Activated CD8-positive, alpha-beta T cell treated with anti-CD3 and anti-CD28 coated beads, Interleukin-2, amount 10 ng/mL, durations not matched to agents 7 days and 5 days (primary cell): ENCODE measurements around the gene RECQL5. TPM values are rescaled to one million over a fixed set of nuclear protein-coding genes. Genes with fewer than 3 reads are reported as not detected.
"Not testable (repeated sequence)": the region's sequence is repeated elsewhere in the genome, so short reads cannot be mapped to it uniquely, and the experiment has no call there.

Experiments
- ATAC-seq: fragments of 150-1000 bp; cut with Tn5 transposase; one replicate; pipeline ENCODE4 v1.10.0; 2021; ENCODE audit warnings: moderate library complexity
- CTCF ChIA-PET: fragments of 350-600 bp; sonication (Branson Sonifier 250); formaldehyde crosslinking; loops from one replicate; lab custom pipeline; 2021; ENCODE audit warnings: antibody characterized with exemption; lab: Charles Lee
- POLR2A ChIA-PET: fragments of 350-600 bp; sonication (Branson Sonifier 250); formaldehyde crosslinking; loops from one replicate; lab custom pipeline; 2021; ENCODE audit warnings: antibody characterized with exemption; lab: Charles Lee
- DNase-seq: peaks from one replicate; pipeline ENCODE4 v3.0.0-alpha.2; 2020
- H3K27ac Mint-ChIP-seq: one replicate; pipeline ENCODE4 v1.8.0; 2021; ENCODE audit warnings: mild to moderate bottlenecking, mixed read lengths
- H3K27me3 Mint-ChIP-seq: one replicate; pipeline ENCODE4 v1.8.0; 2021; ENCODE audit warnings: low read depth, mixed read lengths
- H3K36me3 Mint-ChIP-seq: one replicate; pipeline ENCODE4 v1.8.0; 2021; ENCODE audit warnings: low read depth, mixed read lengths
- H3K4me1 Mint-ChIP-seq: one replicate; pipeline ENCODE4 v1.8.0; 2021; ENCODE audit warnings: low read depth, mixed read lengths
- H3K4me3 Mint-ChIP-seq: one replicate; pipeline ENCODE4 v1.8.0; 2021; ENCODE audit warnings: mild to moderate bottlenecking, mixed read lengths
- H3K9me3 Mint-ChIP-seq: one replicate; pipeline ENCODE4 v1.8.0; 2022; ENCODE audit warnings: mixed read lengths; ENCODE audit not compliant: insufficient read depth
- total RNA-seq, 2 experiments: library from RNA; stranded (reverse); gene quantifications; one replicate each; pipeline ENCODE4 v1.2.3, GENCODE V29; 2021

Gene RECQL5
- total RNA-seq, 2 experiments from 2014 or later: 37.6 to 43.9 TPM

- CTCF ChIA-PET: interaction anchor here (0.9 to 6.3 kb wide), 4 partner anchors 12 to 150 kb away, joined by 3 to 56 read pairs (median 12); partner anchors contain the start of gene SMIM5
Measured at GRCh38 chr17:75603123-75603522, 63.8 kb downstream of the RECQL5 start.

GRCh38 chr17:75602644-75603043, 64.3 kb downstream of the RECQL5 start:
- ATAC-seq (no peak), DNase-seq (no peak)
- Mint-ChIP-seq H3K27ac (no peak overlapping the region), H3K27me3 (no peaks in the 10 kb centered on the region), H3K4me3 (no peak overlapping the region), H3K4me1 (peaks cover 7% of the 10 kb centered on the region), H3K9me3 (no peaks in the 10 kb centered on the region), H3K36me3 (no peaks in the 10 kb centered on the region)
- ChIA-PET CTCF (interaction anchor here (1.6 to 6.3 kb wide), 6 partner anchors 10 to 147 kb away, joined by 9 to 56 read pairs (median 16); partner anchors contain the start of gene SMIM5), POLR2A (interaction anchor here (0.9 kb wide), 1 partner anchor 65 kb away, joined by 3 read pairs; no protein-coding TSS in a partner anchor)

More at GRCh38 chr17:75603123-75603522, 63.8 kb downstream of the RECQL5 start:
- Mint-ChIP-seq H3K27me3 (no peaks in the 10 kb centered on the region), H3K27ac (no peak overlapping the region), H3K4me1 (peaks cover 7% of the 10 kb centered on the region), H3K9me3 (no peaks in the 10 kb centered on the region), H3K4me3 (no peak overlapping the region), H3K36me3 (no peaks in the 10 kb centered on the region)
- POLR2A ChIA-PET: interaction anchor here (0.9 kb wide), 1 partner anchor 65 kb away, joined by 3 read pairs; no protein-coding TSS in a partner anchor
- ATAC-seq (no peak), DNase-seq (no peak)

GRCh38 chr17:75601057-75601987, 65.6 kb downstream of the RECQL5 start:
- ATAC-seq: peak; percentile 86
- H3K36me3 Mint-ChIP-seq: no peaks in the 10 kb centered on the region
- H3K27ac Mint-ChIP-seq: no peak overlapping the region
- ChIA-PET POLR2A (interaction anchor here (1.0 kb wide), 1 partner anchor 154 kb away, joined by 3 read pairs; no protein-coding TSS in a partner anchor), CTCF (interaction anchor here (0.6 to 6.3 kb wide), 30 partner anchors 8 to 312 kb away, joined by 3 to 56 read pairs (median 4); partner anchors contain the start of genes RECQL5, SLC25A19, SMIM5 and TSEN54)
- peak; percentile 78 for DNase-seq
- no peaks in the 10 kb centered on the region for H3K9me3 Mint-ChIP-seq
- peaks cover 5% of the 10 kb centered on the region for H3K4me1 Mint-ChIP-seq
- no peaks in the 10 kb centered on the region for H3K27me3 Mint-ChIP-seq
- H3K4me3 Mint-ChIP-seq: no peak overlapping the region

GRCh38 chr17:75596320-75597087, 70.5 kb downstream of the RECQL5 start:
- DNase-seq (no peak), ATAC-seq (no peak)
- Mint-ChIP-seq H3K27ac (no peak overlapping the region), H3K36me3 (no peaks in the 10 kb centered on the region), H3K4me3 (no peak overlapping the region), H3K27me3 (no peaks in the 10 kb centered on the region), H3K4me1 (peaks cover 2% of the 10 kb centered on the region), H3K9me3 (no peaks in the 10 kb centered on the region)
- CTCF ChIA-PET: interaction anchor here (1.1 kb wide), 1 partner anchor 36 kb away, joined by 4 read pairs; the partner anchor contains the start of gene SMIM5
- POLR2A ChIA-PET: no interaction called here

- peaks cover 6% of the 10 kb centered on the region for H3K4me1 Mint-ChIP-seq
- H3K4me3 Mint-ChIP-seq: no peak overlapping the region
- POLR2A ChIA-PET: no interaction called here
- H3K27me3 Mint-ChIP-seq: no peaks in the 10 kb centered on the region
- no peaks in the 10 kb centered on the region for H3K36me3 Mint-ChIP-seq
- no peaks in the 10 kb centered on the region for H3K9me3 Mint-ChIP-seq
- DNase-seq (no peak), ATAC-seq (no peak)
- no peak overlapping the region for H3K27ac Mint-ChIP-seq
- CTCF ChIA-PET: no interaction called here
Measured at GRCh38 chr17:75595920-75596313, 71.0 kb downstream of the RECQL5 start.

GRCh38 chr17:75595284-75595919, 71.6 kb downstream of the RECQL5 start:
- ChIA-PET CTCF (no interaction called here), POLR2A (no interaction called here)
- ATAC-seq: no peak
- H3K36me3 Mint-ChIP-seq: no peaks in the 10 kb centered on the region
- no peak for DNase-seq
- H3K4me3 Mint-ChIP-seq: no peak overlapping the region
- H3K9me3 Mint-ChIP-seq: no peaks in the 10 kb centered on the region
- H3K4me1 Mint-ChIP-seq: peaks cover 11% of the 10 kb centered on the region
- no peaks in the 10 kb centered on the region for H3K27me3 Mint-ChIP-seq
- H3K27ac Mint-ChIP-seq: no peak overlapping the region

GRCh38 chr17:75594499-75595283, 72.3 kb downstream of the RECQL5 start:
- POLR2A ChIA-PET: no interaction called here
- Mint-ChIP-seq H3K27me3 (no peaks in the 10 kb centered on the region), H3K9me3 (no peaks in the 10 kb centered on the region), H3K4me1 (peaks cover 13% of the 10 kb centered on the region), H3K4me3 (no peak overlapping the region), H3K27ac (no peak overlapping the region), H3K36me3 (no peaks in the 10 kb centered on the region)
- no peak for DNase-seq
- CTCF ChIA-PET: no interaction called here
- ATAC-seq: no peak

GRCh38 chr17:75593430-75593829, 73.5 kb downstream of the RECQL5 start:
- not testable (repeated sequence) for H3K4me3 Mint-ChIP-seq, ATAC-seq, H3K27ac Mint-ChIP-seq, DNase-seq, H3K27me3 Mint-ChIP-seq, H3K36me3 Mint-ChIP-seq, H3K9me3 Mint-ChIP-seq
- H3K4me1 Mint-ChIP-seq: peaks cover 18% of the 10 kb centered on the region
- ChIA-PET CTCF (interaction anchor here (0.6 to 1.3 kb wide), 3 partner anchors 39 to 802 kb away, joined by 3 read pairs; partner anchors contain the start of gene SMIM5), POLR2A (interaction anchor here (0.8 kb wide), 1 partner anchor 12 kb away, joined by 5 read pairs; no protein-coding TSS in a partner anchor)

GRCh38 chr17:75592348-75593020, 74.5 kb downstream of the RECQL5 start:
- no peaks in the 10 kb centered on the region for H3K27me3 Mint-ChIP-seq
- ChIA-PET POLR2A (interaction anchor here (0.8 kb wide), 1 partner anchor 11 kb away, joined by 5 read pairs; no protein-coding TSS in a partner anchor), CTCF (interaction anchor here (0.6 to 2.6 kb wide), 4 partner anchors 9 to 801 kb away, joined by 3 to 18 read pairs (median 3); partner anchors contain the start of gene SMIM5)
- H3K4me1 Mint-ChIP-seq: peaks cover 21% of the 10 kb centered on the region
- peak overlapping the region; percentile 18 for H3K27ac Mint-ChIP-seq
- no peak overlapping the region for H3K4me3 Mint-ChIP-seq
- no peaks in the 10 kb centered on the region for H3K36me3 Mint-ChIP-seq
- DNase-seq: no peak
- no peak for ATAC-seq
- no peaks in the 10 kb centered on the region for H3K9me3 Mint-ChIP-seq

GRCh38 chr17:75591722-75592302, 75.1 kb downstream of the RECQL5 start:
- no peak for DNase-seq
- Mint-ChIP-seq H3K4me3 (no peak overlapping the region), H3K4me1 (peaks cover 24% of the 10 kb centered on the region), H3K27ac (no peak overlapping the region), H3K36me3 (no peaks in the 10 kb centered on the region), H3K9me3 (no peaks in the 10 kb centered on the region), H3K27me3 (peaks cover 4% of the 10 kb centered on the region)
- ChIA-PET POLR2A (interaction anchor here (0.6 kb wide), 1 partner anchor 168 kb away, joined by 6 read pairs; no protein-coding TSS in a partner anchor), CTCF (interaction anchor here (2.6 kb wide), 1 partner anchor 10 kb away, joined by 18 read pairs; no protein-coding TSS in a partner anchor)
- no peak for ATAC-seq
